HEK293 (cell line): Measurements from ENCODE around the gene SMIM30.
A peak's percentile ranks its signal among the peaks of the same experiment; 100 is the strongest.

Experiments
- HIC1 ChIP-seq: fragments of 450-650 bp; formaldehyde crosslinking; IDR thresholded peaks from 2 replicates; pipeline ENCODE4 v1.5.1; 2016; ENCODE audit warnings: missing biosample characterization, missing genetic modification characterization
- INSM2 ChIP-seq: fragments of 450-650 bp; formaldehyde crosslinking; IDR thresholded peaks from 2 replicates; pipeline ENCODE4 v1.5.1; 2016; ENCODE audit warnings: missing biosample characterization, missing genetic modification characterization
- PRDM10 ChIP-seq: fragments of 450-650 bp; formaldehyde crosslinking; IDR thresholded peaks from 2 replicates; pipeline ENCODE4 v1.5.1; 2016; ENCODE audit warnings: missing biosample characterization, missing genetic modification characterization
- SP2 ChIP-seq: fragments of 450-650 bp; formaldehyde crosslinking; IDR thresholded peaks from 2 replicates; pipeline ENCODE4 v1.5.1; 2016; ENCODE audit warnings: missing biosample characterization, missing genetic modification characterization
- ZBTB17 ChIP-seq: fragments of 450-650 bp; formaldehyde crosslinking; IDR thresholded peaks from 2 replicates; pipeline ENCODE4 v1.5.1; 2016; ENCODE audit warnings: missing biosample characterization, missing genetic modification characterization
- ZBTB44 ChIP-seq: fragments of 450-650 bp; IDR thresholded peaks from 2 replicates; pipeline ENCODE4 v1.5.1; 2018; ENCODE audit warnings: missing biosample characterization, mild to moderate bottlenecking, missing genetic modification characterization
- ZBTB7A ChIP-seq: fragments of 450-650 bp; formaldehyde crosslinking; IDR thresholded peaks from 2 replicates; pipeline ENCODE4 v1.5.1; 2016; ENCODE audit warnings: low read depth, missing biosample characterization, missing genetic modification characterization
- ZBTB8A ChIP-seq: fragments of 450-650 bp; formaldehyde crosslinking; IDR thresholded peaks from 2 replicates; pipeline ENCODE4 v1.5.1; 2016; ENCODE audit warnings: missing biosample characterization, missing genetic modification characterization
- ZFP3 ChIP-seq: fragments of 450-650 bp; formaldehyde crosslinking; IDR thresholded peaks from 2 replicates; pipeline ENCODE4 v1.5.1; 2016; ENCODE audit warnings: low read depth, missing biosample characterization, missing genetic modification characterization
- ZFP69B ChIP-seq: fragments of 450-650 bp; formaldehyde crosslinking; IDR thresholded peaks from 2 replicates; pipeline ENCODE4 v1.5.1; 2016; ENCODE audit warnings: missing biosample characterization, missing genetic modification characterization
- ZNF169 ChIP-seq: fragments of 450-650 bp; formaldehyde crosslinking; IDR thresholded peaks from 2 replicates; pipeline ENCODE4 v1.5.1; 2016; ENCODE audit warnings: missing biosample characterization, missing genetic modification characterization
- ZNF24 ChIP-seq: fragments of 450-650 bp; formaldehyde crosslinking; IDR thresholded peaks from 2 replicates; pipeline ENCODE4 v1.5.1; 2016; ENCODE audit warnings: missing biosample characterization, missing genetic modification characterization
- ZNF366 ChIP-seq: fragments of 450-650 bp; formaldehyde crosslinking; conservative IDR thresholded peaks from 2 replicates; pipeline ENCODE4 v1.5.1; 2016; ENCODE audit warnings: missing biosample characterization, missing genetic modification characterization
- ZNF394 ChIP-seq: fragments of 450-650 bp; formaldehyde crosslinking; IDR thresholded peaks from 2 replicates; pipeline ENCODE4 v1.5.1; 2016; ENCODE audit warnings: missing biosample characterization, missing genetic modification characterization, mild to moderate bottlenecking, moderate library complexity, borderline replicate concordance
- ZNF404 ChIP-seq: fragments of 450-650 bp; formaldehyde crosslinking; IDR thresholded peaks from 2 replicates; pipeline ENCODE4 v1.5.1; 2017; ENCODE audit warnings: missing biosample characterization, missing genetic modification characterization
- ZNF521 ChIP-seq: fragments of 450-650 bp; formaldehyde crosslinking; IDR thresholded peaks from 2 replicates; pipeline ENCODE4 v1.5.1; 2017; ENCODE audit warnings: missing biosample characterization, mild to moderate bottlenecking, missing genetic modification characterization
- ZNF529 ChIP-seq: fragments of 450-650 bp; formaldehyde crosslinking; IDR thresholded peaks from 2 replicates; pipeline ENCODE4 v1.5.1; 2017; ENCODE audit warnings: missing genetic modification characterization, missing biosample characterization; ENCODE audit not compliant: insufficient replicate concordance
- ZNF596 ChIP-seq: fragments of 450-650 bp; IDR thresholded peaks from 2 replicates; pipeline ENCODE4 v1.5.0; 2018; ENCODE audit warnings: missing biosample characterization, mild to moderate bottlenecking, missing genetic modification characterization, moderate library complexity
- ZNF624 ChIP-seq: fragments of 450-650 bp; formaldehyde crosslinking; IDR thresholded peaks from 2 replicates; pipeline ENCODE4 v1.5.1; 2017; ENCODE audit warnings: missing biosample characterization, missing genetic modification characterization
- ZNF639 ChIP-seq: fragments of 450-650 bp; formaldehyde crosslinking; IDR thresholded peaks from 2 replicates; pipeline ENCODE4 v1.5.1; 2016; ENCODE audit warnings: missing biosample characterization, missing genetic modification characterization
- ZNF677 ChIP-seq: fragments of 450-650 bp; IDR thresholded peaks from 2 replicates; pipeline ENCODE4 v1.5.0; 2018; ENCODE audit warnings: missing biosample characterization, mild to moderate bottlenecking, missing genetic modification characterization, moderate library complexity
- ZNF692 ChIP-seq: fragments of 450-650 bp; formaldehyde crosslinking; IDR thresholded peaks from 2 replicates; pipeline ENCODE4 v1.5.1; 2016; ENCODE audit warnings: missing biosample characterization, missing genetic modification characterization
- ZNF76 ChIP-seq: fragments of 450-650 bp; formaldehyde crosslinking; IDR thresholded peaks from 2 replicates; pipeline ENCODE4; 2016; ENCODE audit warnings: low read depth, missing biosample characterization, missing genetic modification characterization, borderline replicate concordance

Gene SMIM30

GRCh38 chr7:113085781-113086390, 32.5 kb downstream of the SMIM30 start (continued):
- TF ChIP-seq HIC1 = no peak
- 0 out of 2 replicates have a peak, but pooled peaks have one; percentile 11 for TF ChIP-seq ZBTB8A (tag by site-specific recombination)
- peak; percentile 78 for TF ChIP-seq ZNF366 (tag by site-specific recombination)
- TF ChIP-seq ZBTB44 = 0 out of 2 replicates have a peak, but pooled peaks have one; percentile 12
- TF ChIP-seq PRDM10 = peak; percentile 34; the same call in 1 of the 2 replicates
- peak; percentile 72 for TF ChIP-seq ZNF639 (tag by site-specific recombination)
- TF ChIP-seq ZBTB17 (tag by site-specific recombination) = peak; percentile 98
- TF ChIP-seq ZFP69B (tag by site-specific recombination) = peak; percentile 74; the same call in 1 of the 2 replicates
- no peak for TF ChIP-seq ZFP3 (tag by site-specific recombination)
- TF ChIP-seq ZNF677 (tag by site-specific recombination) = no peak
- TF ChIP-seq SP2 (tag by site-specific recombination) = no peak
- TF ChIP-seq ZNF394 (tag by site-specific recombination) = 0 out of 2 replicates have a peak, but pooled peaks have one; percentile 11
- no peak; the same call in 1 of the 2 replicates for TF ChIP-seq ZNF76 (tag by site-specific recombination)
- peak; percentile 29; the same call in 1 of the 2 replicates for TF ChIP-seq ZNF596 (tag by site-specific recombination)
- no peak for TF ChIP-seq ZNF404 (tag by site-specific recombination)
- no peak for TF ChIP-seq ZNF624 (tag by site-specific recombination)
- no peak for TF ChIP-seq ZNF529 (tag by site-specific recombination)
- TF ChIP-seq ZNF24 (tag by site-specific recombination) = 0 out of 2 replicates have a peak, but pooled peaks have one; percentile 61
- no peak for TF ChIP-seq ZNF521
- peak; percentile 61 for TF ChIP-seq INSM2 (tag by site-specific recombination)
- TF ChIP-seq ZNF169 (tag by site-specific recombination) = peak; percentile 73; the same call in 1 of the 2 replicates
- peak; percentile 75 for TF ChIP-seq ZNF692 (tag by site-specific recombination)
- TF ChIP-seq ZBTB7A (tag by site-specific recombination) = no peak
